ENCODE measurements around the gene IER5. TPM values are rescaled to one million over a fixed set of nuclear protein-coding genes. Genes with fewer than 3 reads are reported as not detected.
A peak's percentile ranks its signal among the peaks of the same experiment; 100 is the strongest.

The IER5 gene
- total and polyA plus RNA-seq, 4 donors = 18.6 to 34.5 (median 26.2) TPM

DNA sequence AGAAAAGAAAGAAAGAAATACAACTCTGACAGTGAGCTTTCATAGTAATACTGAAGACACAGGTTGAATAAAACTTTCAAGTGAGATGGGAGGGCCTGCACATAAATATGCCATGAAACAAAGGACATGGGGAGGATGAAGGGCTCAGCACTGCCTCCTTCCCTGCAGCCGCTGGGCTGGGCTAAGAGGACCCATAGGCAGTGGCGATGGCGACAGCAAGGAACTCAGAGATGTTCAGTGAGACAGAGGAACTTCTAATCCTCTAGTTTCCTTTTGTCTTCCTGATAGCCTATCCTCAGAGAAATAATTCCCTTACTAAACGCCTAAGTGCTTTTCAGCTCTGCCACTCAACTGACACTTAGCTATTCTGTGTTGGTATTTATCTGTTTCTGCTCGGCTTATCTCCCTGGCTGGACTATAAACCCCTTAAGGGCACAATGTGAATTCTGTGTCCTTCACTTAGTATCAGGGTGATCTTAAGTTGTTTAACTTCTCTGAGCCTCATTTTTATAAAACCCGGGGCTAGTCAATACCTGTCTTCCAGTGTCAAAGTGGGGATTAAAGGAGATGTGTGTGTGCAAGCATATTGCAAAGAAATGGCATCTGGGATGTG, 24.4 kb upstream of the IER5 start:
- no peaks in the 10 kb centered on the region for H3K36me3 ChIP-seq (ENCODE audit: control insufficient read depth in 4 of 4, insufficient read depth in 4 of 4, low read length in 4 of 4)
- H3K4me3 ChIP-seq = no peak overlapping the region
- TF ChIP-seq, protein P1, sequence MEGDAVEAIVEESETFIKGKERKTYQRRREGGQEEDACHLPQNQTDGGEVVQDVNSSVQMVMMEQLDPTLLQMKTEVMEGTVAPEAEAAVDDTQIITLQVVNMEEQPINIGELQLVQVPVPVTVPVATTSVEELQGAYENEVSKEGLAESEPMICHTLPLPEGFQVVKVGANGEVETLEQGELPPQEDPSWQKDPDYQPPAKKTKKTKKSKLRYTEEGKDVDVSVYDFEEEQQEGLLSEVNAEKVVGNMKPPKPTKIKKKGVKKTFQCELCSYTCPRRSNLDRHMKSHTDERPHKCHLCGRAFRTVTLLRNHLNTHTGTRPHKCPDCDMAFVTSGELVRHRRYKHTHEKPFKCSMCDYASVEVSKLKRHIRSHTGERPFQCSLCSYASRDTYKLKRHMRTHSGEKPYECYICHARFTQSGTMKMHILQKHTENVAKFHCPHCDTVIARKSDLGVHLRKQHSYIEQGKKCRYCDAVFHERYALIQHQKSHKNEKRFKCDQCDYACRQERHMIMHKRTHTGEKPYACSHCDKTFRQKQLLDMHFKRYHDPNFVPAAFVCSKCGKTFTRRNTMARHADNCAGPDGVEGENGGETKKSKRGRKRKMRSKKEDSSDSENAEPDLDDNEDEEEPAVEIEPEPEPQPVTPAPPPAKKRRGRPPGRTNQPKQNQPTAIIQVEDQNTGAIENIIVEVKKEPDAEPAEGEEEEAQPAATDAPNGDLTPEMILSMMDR (IDR thresholded peaks at IDR 0.05; ENCODE audit: control extremely low read depth, extremely low read depth) = no peak
- DNase-seq (no peak), ATAC-seq (ENCODE audit: insufficient read depth, low FRiP score) (no peak)
- H3K27me3 ChIP-seq (ENCODE audit: control insufficient read depth in 3 of 3, insufficient read depth in 3 of 3, low read length in 2 of 3) = no peaks in the 10 kb centered on the region
- H3K9ac ChIP-seq (ENCODE audit: insufficient read depth in 1 of 2, low read length in 2 of 2) = no peak overlapping the region
- H3K9me3 ChIP-seq (ENCODE audit: control insufficient read depth in 4 of 4, insufficient read depth in 3 of 4, low read length in 3 of 4) = peaks cover 0 to 3% (median 1%) of the 10 kb centered on the region in 4 donors
- H3K4me1 ChIP-seq (ENCODE audit: control insufficient read depth in 5 of 5, insufficient read depth in 5 of 5, low read length in 5 of 5) = no peaks in the 10 kb centered on the region
- WGBS, 2 donors = 55 to 59% methylated on average over 6 of the region's 6 CpGs
- H3K27ac ChIP-seq (ENCODE audit: low read depth in 1 of 2, low read length in 1 of 2) = no peak overlapping the region

DNA sequence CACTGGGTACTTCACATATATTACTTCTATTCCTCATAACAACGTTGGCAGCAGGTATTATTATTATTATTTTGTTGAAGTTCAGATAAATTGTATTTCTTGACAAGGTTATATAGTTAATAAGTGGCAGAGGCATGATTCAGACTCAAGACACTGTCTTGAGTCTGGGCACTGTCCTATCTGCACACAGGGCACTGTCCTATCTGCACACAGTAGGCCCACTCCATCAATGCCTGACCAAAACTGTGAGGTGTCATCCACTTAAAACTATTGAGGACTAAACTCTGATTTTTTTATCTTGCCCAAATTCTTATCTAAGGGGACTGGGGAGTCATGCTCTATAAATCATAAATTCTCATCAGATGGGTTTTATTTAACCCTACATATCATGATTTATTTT, 23.8 kb upstream of the IER5 start:
- TF ChIP-seq, protein P1 (IDR thresholded peaks at IDR 0.05; ENCODE audit: control extremely low read depth, extremely low read depth) = no peak
- Histone ChIP-seq H3K27ac (ENCODE audit: low read depth in 1 of 2, low read length in 1 of 2) (no peak overlapping the region), H3K36me3 (ENCODE audit: control insufficient read depth in 4 of 4, insufficient read depth in 4 of 4, low read length in 4 of 4) (no peaks in the 10 kb centered on the region), H3K9ac (ENCODE audit: insufficient read depth in 1 of 2, low read length in 2 of 2) (no peak overlapping the region), H3K4me3 (no peak overlapping the region), H3K4me1 (ENCODE audit: control insufficient read depth in 5 of 5, insufficient read depth in 5 of 5, low read length in 5 of 5) (no peaks in the 10 kb centered on the region), H3K27me3 (ENCODE audit: control insufficient read depth in 3 of 3, insufficient read depth in 3 of 3, low read length in 2 of 3) (no peaks in the 10 kb centered on the region), H3K9me3 (ENCODE audit: control insufficient read depth in 4 of 4, insufficient read depth in 3 of 4, low read length in 3 of 4) (no peaks in the 10 kb centered on the region)
- no peak for ATAC-seq (ENCODE audit: insufficient read depth, low FRiP score)
- no peak for DNase-seq
- 68 to 86% methylated on average over 1 of the region's 1 CpG for WGBS, 2 donors

DNA sequence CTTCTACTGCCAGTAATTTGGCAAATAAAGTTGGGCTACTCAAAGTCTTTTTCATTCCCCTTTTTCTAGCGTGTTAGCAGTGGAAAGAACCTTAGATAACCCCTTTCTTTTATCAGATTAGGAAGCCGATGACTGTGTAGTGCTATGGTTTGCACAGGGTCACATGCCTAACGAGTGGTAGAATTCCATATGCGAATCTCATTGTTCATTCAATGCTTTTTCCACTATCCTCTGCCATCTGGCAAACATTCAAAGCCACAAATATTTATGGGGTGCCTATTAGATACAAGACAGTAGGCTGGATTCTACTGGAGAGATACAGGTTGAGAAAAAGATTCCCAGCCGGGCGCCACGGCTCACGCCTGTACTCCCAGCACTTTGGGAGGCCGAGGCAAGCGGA, 14.9 kb upstream of the IER5 start:
- WGBS, 2 donors = 68 to 76% methylated on average over 10 of the region's 10 CpGs
- H3K4me1 ChIP-seq (ENCODE audit: control insufficient read depth in 5 of 5, insufficient read depth in 5 of 5, low read length in 5 of 5) = no peaks in the 10 kb centered on the region
- DNase-seq (peak in 2 of 3 donors; percentile 67 to 68), ATAC-seq (ENCODE audit: insufficient read depth, low FRiP score) (no peak)
- no peaks in the 10 kb centered on the region for H3K27me3 ChIP-seq (ENCODE audit: control insufficient read depth in 3 of 3, insufficient read depth in 3 of 3, low read length in 2 of 3)
- no peak overlapping the region for H3K27ac ChIP-seq (ENCODE audit: low read depth in 1 of 2, low read length in 1 of 2)
- no peak overlapping the region for H3K4me3 ChIP-seq
- no peak overlapping the region for H3K9ac ChIP-seq (ENCODE audit: insufficient read depth in 1 of 2, low read length in 2 of 2)
- H3K9me3 ChIP-seq (ENCODE audit: control insufficient read depth in 4 of 4, insufficient read depth in 3 of 4, low read length in 3 of 4) = no peaks in the 10 kb centered on the region
- H3K36me3 ChIP-seq (ENCODE audit: control insufficient read depth in 4 of 4, insufficient read depth in 4 of 4, low read length in 4 of 4) = no peaks in the 10 kb centered on the region
- TF ChIP-seq, protein P1 (IDR thresholded peaks at IDR 0.05; ENCODE audit: control extremely low read depth, extremely low read depth) = no peak
